Stimulated activated memory B cell treated with anti-CD40 and anti-IgM and Interleukin-4, amounts not matched to agents 10 μg/mL and 1 μg/mL and 100 μg/mL, for 72 hours (primary cell): ENCODE results near the gene USP25.

ENCODE experiments used
- ATAC-seq: fragments of 150-1000 bp; cut with Tn5 transposase; 2 replicates; pipeline ENCODE4 v1.10.0; 2021
- H3K27ac Mint-ChIP-seq: one replicate; pipeline ENCODE4 v1.8.0; 2022; ENCODE audit warnings: mild to moderate bottlenecking, mixed read lengths
- H3K27me3 Mint-ChIP-seq: one replicate; pipeline ENCODE4 v1.8.0; 2022; ENCODE audit warnings: mixed read lengths
- H3K36me3 Mint-ChIP-seq: one replicate; pipeline ENCODE4 v1.8.0; 2022; ENCODE audit warnings: mixed read lengths
- H3K4me1 Mint-ChIP-seq: one replicate; pipeline ENCODE4 v1.8.0; 2022; ENCODE audit warnings: mixed read lengths
- H3K4me3 Mint-ChIP-seq: one replicate; pipeline ENCODE4 v1.8.0; 2022; ENCODE audit warnings: mild to moderate bottlenecking, moderate library complexity, mixed read lengths
- H3K9me3 Mint-ChIP-seq: one replicate; pipeline ENCODE4 v1.8.0; 2022; ENCODE audit warnings: mixed read lengths

Gene USP25

DNA sequence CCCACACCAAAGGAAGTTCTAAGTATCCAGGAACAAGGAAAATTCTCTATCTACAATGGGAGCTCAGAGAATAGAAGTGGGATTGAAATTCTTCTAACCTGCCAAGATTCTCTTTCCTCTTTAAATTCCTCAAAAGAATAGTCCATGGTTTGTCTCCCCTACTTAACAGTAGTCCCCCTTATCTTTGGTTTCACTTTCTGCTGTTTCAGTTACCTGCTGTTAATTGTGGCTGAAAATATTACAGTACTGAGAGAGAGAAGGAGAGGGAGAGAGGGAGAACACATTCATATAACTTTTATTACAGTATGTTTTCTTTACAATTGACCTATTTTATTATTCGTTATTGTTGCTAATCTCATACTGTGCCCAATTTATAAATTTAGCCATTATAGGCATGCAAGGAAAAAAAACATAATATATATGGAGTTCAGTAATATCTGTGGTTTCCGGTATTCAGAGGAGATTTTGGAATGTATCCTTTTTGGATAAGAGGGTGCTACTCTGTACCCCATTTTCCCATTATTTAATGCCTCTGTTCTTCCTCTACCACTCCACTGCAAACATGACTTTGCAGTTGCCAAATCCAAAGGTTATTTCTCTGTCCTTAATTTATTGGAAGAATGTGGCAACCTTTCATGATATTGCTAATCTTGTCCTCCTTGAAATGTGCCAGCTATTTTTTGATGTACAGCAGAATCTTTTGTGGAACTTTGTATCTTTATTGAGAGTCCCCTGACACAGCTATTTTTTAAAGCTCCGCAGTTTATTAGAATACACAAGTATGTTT, 68.0 kb downstream of the USP25 start:
- no peak for ATAC-seq
- no peaks in the 10 kb centered on the region for H3K27me3 Mint-ChIP-seq
- H3K9me3 Mint-ChIP-seq: no peaks in the 10 kb centered on the region
- peaks cover 44% of the 10 kb centered on the region for H3K36me3 Mint-ChIP-seq
- peaks cover 37% of the 10 kb centered on the region for H3K4me1 Mint-ChIP-seq
- H3K27ac Mint-ChIP-seq: no peak overlapping the region
- H3K4me3 Mint-ChIP-seq: no peak overlapping the region

DNA sequence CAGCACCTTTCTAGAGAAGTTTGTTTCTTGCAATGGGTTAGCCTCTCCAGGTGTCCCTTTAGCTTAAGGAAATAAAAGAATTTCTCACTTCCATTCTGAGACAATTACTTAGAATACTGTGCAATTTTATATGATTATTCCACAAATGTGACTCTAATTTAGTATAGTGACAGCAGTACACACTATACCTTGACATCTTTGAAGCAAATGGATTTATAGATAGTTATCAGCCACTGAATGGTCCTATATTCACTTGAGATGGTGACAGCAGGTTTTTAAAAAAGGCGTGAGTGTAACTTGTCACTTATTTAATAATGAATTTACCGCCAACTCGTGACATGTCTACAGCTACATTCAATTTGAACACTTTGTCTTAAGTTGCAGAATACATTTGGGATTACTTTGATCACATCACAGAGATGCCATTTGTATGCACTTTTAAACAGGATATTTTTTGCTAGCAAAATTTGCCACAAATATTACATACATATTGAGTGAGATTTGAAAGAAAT, 71.6 kb downstream of the USP25 start:
- H3K27me3 Mint-ChIP-seq: no peaks in the 10 kb centered on the region
- H3K9me3 Mint-ChIP-seq: no peaks in the 10 kb centered on the region
- no peak for ATAC-seq
- H3K36me3 Mint-ChIP-seq: peaks cover 48% of the 10 kb centered on the region
- H3K27ac Mint-ChIP-seq: no peak overlapping the region
- H3K4me1 Mint-ChIP-seq: peaks cover 27% of the 10 kb centered on the region
- H3K4me3 Mint-ChIP-seq: no peak overlapping the region

DNA sequence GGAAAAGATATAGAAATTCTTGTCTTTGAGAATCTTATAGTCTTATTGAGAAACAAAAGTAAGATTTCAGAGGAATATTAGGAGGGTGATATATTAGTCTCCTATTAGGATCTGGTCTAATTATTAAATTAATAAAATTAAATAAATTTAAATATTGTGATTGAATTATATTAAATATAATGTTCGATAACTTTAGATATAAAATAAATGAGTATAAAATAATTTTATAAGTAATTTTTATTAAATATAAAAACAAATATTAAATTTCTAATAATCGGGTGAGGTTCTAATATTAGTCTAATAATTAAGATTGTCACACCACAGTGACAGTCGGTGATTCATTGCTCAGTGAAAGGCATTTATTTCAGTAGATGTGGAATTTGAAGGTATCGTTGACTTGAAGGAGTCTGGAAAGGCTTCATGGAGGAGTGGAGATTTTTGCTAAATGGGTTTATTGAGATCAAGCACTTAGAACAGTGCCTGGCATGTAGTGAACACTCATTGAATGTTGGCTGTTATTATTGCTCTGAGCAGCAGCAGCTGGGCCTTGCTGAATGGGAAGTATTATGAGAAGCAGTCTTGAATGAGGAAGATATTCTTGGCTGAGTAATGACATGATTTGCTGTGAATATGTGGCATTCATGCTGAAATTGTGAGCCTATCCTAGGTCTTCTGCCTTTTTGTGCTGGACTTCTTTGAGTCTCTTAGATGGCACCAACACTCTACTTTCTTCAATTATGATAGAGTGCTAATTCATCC, 74.6 kb downstream of the USP25 start:
- Mint-ChIP-seq H3K36me3 (peaks cover 49% of the 10 kb centered on the region), H3K27me3 (no peaks in the 10 kb centered on the region), H3K4me1 (peaks cover 13% of the 10 kb centered on the region), H3K9me3 (no peaks in the 10 kb centered on the region), H3K4me3 (no peak overlapping the region), H3K27ac (no peak overlapping the region)
- ATAC-seq: no peak

DNA sequence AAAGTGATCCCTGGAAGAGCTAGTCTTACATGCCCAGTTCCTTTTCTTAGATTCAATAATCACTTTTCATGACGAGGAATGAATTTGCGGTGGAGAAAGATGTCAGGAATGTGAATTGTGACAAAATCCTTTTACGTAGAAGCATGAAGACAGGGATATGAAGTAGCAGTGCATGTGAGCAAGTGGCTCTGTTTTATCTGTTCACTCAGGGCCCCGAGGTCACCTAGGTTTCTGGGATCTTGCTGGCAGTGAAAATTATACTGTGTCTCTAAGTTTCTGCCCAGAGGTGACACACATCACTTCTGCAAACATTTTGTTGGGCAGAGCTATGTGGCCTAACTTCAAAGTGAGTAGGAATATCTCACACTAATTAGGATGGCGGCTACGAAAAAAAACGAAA, 79.3 kb downstream of the USP25 start:
- peaks cover 6% of the 10 kb centered on the region for H3K4me1 Mint-ChIP-seq
- peaks cover 12% of the 10 kb centered on the region for H3K9me3 Mint-ChIP-seq
- no peak overlapping the region for H3K27ac Mint-ChIP-seq
- no peak for ATAC-seq
- H3K4me3 Mint-ChIP-seq: no peak overlapping the region
- H3K36me3 Mint-ChIP-seq: peaks cover 77% of the 10 kb centered on the region
- no peaks in the 10 kb centered on the region for H3K27me3 Mint-ChIP-seq

DNA sequence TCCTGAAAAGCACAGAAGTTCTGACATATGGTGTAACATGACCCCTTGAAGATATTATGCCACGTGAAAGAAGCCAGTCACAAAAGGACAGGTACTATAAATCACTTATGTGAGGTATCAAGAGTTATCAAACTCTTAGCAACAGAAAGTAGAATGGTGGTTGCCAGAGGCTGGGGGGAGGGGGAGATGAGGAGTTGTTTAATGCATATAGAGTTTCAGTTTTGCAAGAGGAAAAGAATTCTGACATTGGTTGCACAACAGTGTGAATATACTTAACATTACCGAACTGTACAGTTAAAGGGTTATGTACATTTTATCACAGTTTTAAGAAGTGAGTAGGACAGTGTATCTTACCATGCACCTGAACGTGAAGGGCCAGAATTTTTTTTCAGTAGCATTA, 80.0 kb downstream of the USP25 start:
- no peak overlapping the region for H3K4me3 Mint-ChIP-seq
- H3K27ac Mint-ChIP-seq: no peak overlapping the region
- H3K9me3 Mint-ChIP-seq: peaks cover 17% of the 10 kb centered on the region
- no peak for ATAC-seq
- peaks cover 6% of the 10 kb centered on the region for H3K4me1 Mint-ChIP-seq
- H3K36me3 Mint-ChIP-seq: peaks cover 77% of the 10 kb centered on the region
- H3K27me3 Mint-ChIP-seq: no peaks in the 10 kb centered on the region

DNA sequence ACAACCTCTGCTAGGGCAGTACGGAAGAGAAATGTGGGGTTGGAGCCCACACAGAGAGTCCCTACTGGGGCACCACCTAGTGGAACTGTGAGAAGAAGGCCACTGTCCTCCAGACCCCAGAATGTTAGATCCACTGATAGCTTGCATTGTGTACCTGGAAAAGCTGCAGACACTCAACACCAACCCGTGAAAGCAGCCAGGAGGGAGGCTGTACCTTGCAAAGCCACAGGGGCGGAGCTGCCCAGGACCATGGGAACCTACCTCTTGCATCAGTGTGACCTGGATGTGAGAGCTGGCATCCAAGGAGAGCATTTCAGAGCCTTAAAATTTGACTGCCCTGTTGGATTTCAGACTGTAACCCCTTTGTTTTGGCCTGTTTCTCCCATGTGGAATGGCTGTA, 85.5 kb downstream of the USP25 start:
- H3K27ac Mint-ChIP-seq: no peak overlapping the region
- no peak overlapping the region for H3K4me3 Mint-ChIP-seq
- no peak for ATAC-seq
- H3K9me3 Mint-ChIP-seq: peaks cover 20% of the 10 kb centered on the region
- no peaks in the 10 kb centered on the region for H3K27me3 Mint-ChIP-seq
- peaks cover 90% of the 10 kb centered on the region for H3K36me3 Mint-ChIP-seq
- no peaks in the 10 kb centered on the region for H3K4me1 Mint-ChIP-seq

DNA sequence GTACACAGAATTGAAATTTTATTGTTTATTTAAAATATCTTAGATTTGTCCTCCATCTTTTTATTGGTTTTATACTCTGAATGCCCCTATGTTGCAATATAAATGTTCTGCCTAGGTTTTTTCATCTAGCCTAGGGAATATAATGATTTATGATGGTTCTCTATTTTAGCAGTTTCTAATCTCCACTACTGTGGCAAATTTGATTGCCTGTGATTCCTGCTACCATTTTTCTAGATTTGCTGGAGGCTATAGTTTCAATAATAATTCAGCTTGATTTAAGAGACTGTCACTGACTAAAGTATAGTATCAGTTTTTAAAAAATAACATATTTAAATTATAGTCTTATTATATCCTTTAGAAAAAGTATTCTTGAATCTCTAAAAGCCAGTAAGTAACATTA, 90.5 kb downstream of the USP25 start:
- no peak overlapping the region for H3K27ac Mint-ChIP-seq
- no peak overlapping the region for H3K4me3 Mint-ChIP-seq
- no peak for ATAC-seq
- H3K9me3 Mint-ChIP-seq: no peaks in the 10 kb centered on the region
- H3K4me1 Mint-ChIP-seq: no peaks in the 10 kb centered on the region
- H3K36me3 Mint-ChIP-seq: peaks cover 47% of the 10 kb centered on the region
- no peaks in the 10 kb centered on the region for H3K27me3 Mint-ChIP-seq

DNA sequence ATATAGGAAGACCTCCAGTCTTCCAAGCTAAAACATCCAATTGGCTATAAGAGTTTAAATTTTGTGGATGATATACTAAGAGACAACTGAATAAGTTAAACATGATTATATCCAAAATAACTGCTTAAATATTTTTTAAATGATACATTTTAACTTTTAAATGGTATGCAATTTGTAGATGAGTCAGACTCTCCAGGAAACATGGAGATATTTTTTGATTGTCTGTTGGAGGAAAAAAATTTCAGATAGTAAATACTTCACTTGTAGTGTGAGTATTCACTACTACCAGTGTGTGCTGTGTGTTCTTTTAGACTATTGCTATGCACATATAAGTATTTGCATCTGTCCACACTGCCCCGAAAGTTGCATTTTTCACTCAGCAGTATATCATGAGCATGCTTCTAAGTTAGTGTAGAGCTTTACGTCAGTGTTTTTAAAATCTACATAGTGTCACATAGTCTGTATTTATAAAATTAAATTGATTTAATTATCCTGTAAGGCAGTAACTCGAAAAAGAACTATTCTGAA, 91.1 kb downstream of the USP25 start:
- Mint-ChIP-seq H3K9me3 (no peaks in the 10 kb centered on the region), H3K36me3 (peaks cover 41% of the 10 kb centered on the region), H3K27ac (no peak overlapping the region)

DNA sequence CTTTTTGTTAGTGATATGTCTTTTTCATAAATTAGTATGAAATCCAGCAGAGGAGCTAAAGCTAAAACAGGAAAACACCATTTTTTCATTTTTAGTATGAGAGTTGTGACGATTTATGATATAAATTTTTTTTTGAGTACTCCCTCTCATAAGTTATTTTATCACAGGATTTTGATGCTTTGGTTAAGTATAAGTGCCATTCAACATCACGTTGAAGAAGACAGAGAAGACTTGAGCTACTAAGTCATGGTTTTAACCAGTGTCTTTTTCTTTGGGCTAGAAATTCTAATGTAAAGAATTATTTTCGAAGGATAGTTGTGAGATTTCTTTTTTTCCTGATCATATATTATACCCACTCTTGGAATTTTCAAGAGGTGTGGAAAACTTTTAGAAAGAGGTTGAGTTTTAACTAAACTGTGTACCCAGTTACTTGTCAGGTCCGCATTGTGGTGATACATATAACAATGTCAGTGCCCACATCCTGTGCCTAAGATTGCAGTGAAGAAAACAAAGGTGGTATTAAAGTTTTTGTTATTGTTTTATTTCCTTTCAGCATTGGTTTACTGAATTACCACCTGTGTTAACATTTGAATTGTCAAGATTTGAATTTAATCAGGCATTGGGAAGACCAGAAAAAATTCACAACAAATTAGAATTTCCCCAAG, 93.8 kb downstream of the USP25 start:
- peaks cover 27% of the 10 kb centered on the region for H3K36me3 Mint-ChIP-seq
- no peak overlapping the region for H3K4me3 Mint-ChIP-seq
- H3K4me1 Mint-ChIP-seq: no peaks in the 10 kb centered on the region
- no peaks in the 10 kb centered on the region for H3K9me3 Mint-ChIP-seq
- no peak for ATAC-seq
- H3K27ac Mint-ChIP-seq: no peak overlapping the region
- no peaks in the 10 kb centered on the region for H3K27me3 Mint-ChIP-seq

More for the DNA sequence above, 91.1 kb downstream of the USP25 start:
- no peak for ATAC-seq
- Mint-ChIP-seq H3K27me3 (no peaks in the 10 kb centered on the region), H3K4me1 (no peaks in the 10 kb centered on the region), H3K4me3 (no peak overlapping the region)

DNA sequence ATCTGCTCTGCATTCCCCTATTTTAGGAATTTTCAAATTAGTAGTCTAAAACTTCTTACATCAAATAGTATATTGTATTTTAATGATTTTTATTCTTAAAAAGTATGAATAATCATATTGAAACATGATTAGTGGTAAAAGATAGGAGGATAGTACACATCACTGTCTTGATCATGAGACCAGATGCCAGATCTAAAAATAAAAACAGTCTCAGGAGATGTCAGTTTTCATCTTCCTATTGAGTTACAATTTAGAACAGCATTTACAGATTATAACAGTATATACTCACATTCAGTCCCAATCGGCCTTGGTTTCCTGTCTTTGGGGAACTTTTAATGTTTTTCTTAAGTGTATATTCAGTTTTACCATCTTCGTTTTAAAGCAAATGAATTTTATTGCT, 95.9 kb downstream of the USP25 start:
- H3K4me1 Mint-ChIP-seq: no peaks in the 10 kb centered on the region
- H3K27me3 Mint-ChIP-seq: no peaks in the 10 kb centered on the region
- H3K27ac Mint-ChIP-seq: no peak overlapping the region
- peaks cover 18% of the 10 kb centered on the region for H3K36me3 Mint-ChIP-seq
- no peak for ATAC-seq
- H3K4me3 Mint-ChIP-seq: no peak overlapping the region
- H3K9me3 Mint-ChIP-seq: no peaks in the 10 kb centered on the region

DNA sequence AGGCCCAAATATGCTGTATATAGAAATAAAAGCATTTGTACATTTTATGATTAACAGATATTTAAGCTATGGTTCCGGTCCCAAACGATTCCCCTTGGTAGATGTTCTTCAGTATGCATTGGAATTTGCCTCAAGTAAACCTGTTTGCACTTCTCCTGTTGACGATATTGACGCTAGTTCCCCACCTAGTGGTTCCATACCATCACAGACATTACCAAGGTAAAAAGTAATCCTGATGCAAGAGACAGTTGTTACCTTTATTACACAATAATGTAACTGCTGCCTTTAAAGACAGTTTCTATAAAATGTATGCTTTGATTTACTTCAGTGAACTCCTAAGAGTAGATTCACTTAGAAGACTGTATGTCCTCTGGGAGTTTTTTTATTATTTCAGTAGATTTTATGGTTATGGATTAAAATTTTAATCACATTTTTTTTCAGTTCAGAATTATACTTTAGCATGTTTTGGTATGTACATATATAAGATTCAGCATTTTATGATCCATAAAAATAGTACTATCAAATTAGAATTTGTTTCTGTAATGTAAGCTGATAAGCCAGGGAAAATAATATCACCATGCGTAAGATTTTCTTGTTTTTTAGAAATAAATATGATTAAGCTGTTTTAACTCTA, 96.5 kb downstream of the USP25 start:
- H3K9me3 Mint-ChIP-seq: no peaks in the 10 kb centered on the region

DNA sequence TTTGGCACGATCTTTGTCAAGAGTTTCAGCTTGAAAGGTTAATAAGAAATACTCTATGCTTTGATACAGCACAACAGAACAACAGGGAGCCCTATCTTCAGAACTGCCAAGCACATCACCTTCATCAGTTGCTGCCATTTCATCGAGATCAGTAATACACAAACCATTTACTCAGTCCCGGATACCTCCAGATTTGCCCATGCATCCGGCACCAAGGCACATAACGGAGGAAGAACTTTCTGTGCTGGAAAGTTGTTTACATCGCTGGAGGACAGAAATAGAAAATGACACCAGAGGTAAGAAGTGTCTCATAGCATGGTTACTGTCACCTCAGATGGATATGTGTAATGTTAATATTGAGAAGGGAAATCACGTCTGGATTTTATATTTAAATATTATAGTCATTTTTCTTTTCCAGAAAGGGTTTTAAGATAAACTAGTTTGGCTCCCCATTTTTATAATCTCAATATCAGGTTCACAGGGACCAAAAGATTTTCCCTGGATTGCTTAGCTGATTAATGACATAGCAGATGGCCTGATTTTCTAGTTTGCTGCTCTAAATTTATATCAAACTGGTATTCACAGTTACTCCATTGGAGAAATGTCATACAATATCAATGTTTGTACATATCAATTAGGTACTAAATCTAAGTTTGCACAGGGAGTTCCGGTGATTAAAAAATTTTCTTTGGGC, 97.3 kb downstream of the USP25 start:
- no peak for ATAC-seq
- Mint-ChIP-seq H3K36me3 (peaks cover 24% of the 10 kb centered on the region), H3K27me3 (no peaks in the 10 kb centered on the region), H3K9me3 (no peaks in the 10 kb centered on the region), H3K4me3 (no peak overlapping the region), H3K27ac (no peak overlapping the region), H3K4me1 (no peaks in the 10 kb centered on the region)

More for the DNA sequence above, 96.5 kb downstream of the USP25 start:
- Mint-ChIP-seq H3K36me3 (peaks cover 21% of the 10 kb centered on the region), H3K4me3 (no peak overlapping the region), H3K27me3 (no peaks in the 10 kb centered on the region), H3K4me1 (no peaks in the 10 kb centered on the region), H3K27ac (no peak overlapping the region)
- no peak for ATAC-seq

DNA sequence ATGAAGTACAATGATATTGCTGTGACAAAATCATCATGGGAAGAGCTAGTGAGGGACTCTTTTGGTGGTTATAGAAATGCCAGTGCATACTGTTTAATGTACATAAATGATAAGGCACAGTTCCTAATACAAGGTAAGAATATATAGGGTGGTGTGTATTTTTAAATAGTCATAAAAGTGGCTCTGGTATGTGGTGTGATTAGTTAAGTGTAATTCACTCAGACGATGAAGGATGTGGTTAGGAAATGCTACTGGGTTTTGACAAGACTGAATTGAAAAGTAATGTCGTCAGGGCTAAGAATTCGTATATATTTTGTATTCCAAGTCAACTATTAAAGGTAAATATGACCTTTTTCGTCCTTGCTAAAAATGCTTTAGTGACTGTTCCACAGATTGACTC, 101.7 kb downstream of the USP25 start:
- Mint-ChIP-seq H3K4me1 (no peaks in the 10 kb centered on the region), H3K27ac (no peak overlapping the region), H3K9me3 (no peaks in the 10 kb centered on the region), H3K27me3 (no peaks in the 10 kb centered on the region), H3K36me3 (peaks cover 33% of the 10 kb centered on the region), H3K4me3 (no peak overlapping the region)
- no peak for ATAC-seq

DNA sequence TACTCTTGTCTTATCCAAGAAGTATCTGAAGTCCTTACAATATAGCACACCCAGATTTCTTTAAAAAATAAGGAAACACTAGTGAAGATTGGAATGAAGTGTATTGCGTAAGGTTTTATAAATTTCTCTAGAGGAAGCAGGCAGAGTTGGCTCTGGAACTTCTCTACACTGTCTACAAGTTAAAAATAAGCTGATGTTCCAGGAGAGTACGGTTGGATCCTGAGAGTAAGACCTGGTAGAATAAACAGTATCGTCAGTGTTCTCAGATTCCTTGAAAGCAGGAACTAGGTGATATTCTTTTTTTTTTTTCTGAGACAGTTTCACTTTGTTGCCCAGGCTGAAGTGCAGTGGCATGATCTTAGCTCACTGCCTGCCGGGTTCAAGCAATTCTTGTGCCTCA, 107.9 kb downstream of the USP25 start:
- ATAC-seq: no peak
- peaks cover 6% of the 10 kb centered on the region for H3K36me3 Mint-ChIP-seq
- no peaks in the 10 kb centered on the region for H3K27me3 Mint-ChIP-seq
- H3K4me3 Mint-ChIP-seq: no peak overlapping the region
- no peaks in the 10 kb centered on the region for H3K9me3 Mint-ChIP-seq
- H3K27ac Mint-ChIP-seq: no peak overlapping the region
- no peaks in the 10 kb centered on the region for H3K4me1 Mint-ChIP-seq
